ENCODE data around the gene SCUBE2.

DNA sequence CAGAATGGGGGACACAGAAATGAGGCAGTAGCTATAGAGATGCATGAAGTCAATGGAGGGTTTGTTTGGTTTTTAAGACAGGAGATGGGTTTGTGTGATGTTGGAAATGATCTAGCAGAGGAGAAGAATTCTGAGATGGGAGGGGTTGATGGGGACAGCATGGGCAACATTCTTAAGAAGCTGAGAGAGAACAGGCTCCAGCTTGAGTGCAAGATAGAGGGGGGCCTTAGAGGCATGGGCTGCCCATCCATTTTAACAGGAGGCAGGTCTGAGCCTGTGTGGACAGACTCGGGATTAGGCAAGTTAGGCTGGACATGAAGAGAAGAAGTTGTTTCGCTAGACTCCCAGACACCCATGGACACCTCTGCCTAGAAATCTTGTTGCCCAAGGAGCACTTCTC lies 49.7 kb downstream of the SCUBE2 start:
- TF ChIP-seq POLR2AphosphoS5 (IDR thresholded peaks at IDR 0.05) (no peak), POLR2A (IDR thresholded peaks at IDR 0.05) (no peak)
- TF ChIP-seq, protein P1, sequence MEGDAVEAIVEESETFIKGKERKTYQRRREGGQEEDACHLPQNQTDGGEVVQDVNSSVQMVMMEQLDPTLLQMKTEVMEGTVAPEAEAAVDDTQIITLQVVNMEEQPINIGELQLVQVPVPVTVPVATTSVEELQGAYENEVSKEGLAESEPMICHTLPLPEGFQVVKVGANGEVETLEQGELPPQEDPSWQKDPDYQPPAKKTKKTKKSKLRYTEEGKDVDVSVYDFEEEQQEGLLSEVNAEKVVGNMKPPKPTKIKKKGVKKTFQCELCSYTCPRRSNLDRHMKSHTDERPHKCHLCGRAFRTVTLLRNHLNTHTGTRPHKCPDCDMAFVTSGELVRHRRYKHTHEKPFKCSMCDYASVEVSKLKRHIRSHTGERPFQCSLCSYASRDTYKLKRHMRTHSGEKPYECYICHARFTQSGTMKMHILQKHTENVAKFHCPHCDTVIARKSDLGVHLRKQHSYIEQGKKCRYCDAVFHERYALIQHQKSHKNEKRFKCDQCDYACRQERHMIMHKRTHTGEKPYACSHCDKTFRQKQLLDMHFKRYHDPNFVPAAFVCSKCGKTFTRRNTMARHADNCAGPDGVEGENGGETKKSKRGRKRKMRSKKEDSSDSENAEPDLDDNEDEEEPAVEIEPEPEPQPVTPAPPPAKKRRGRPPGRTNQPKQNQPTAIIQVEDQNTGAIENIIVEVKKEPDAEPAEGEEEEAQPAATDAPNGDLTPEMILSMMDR (IDR thresholded peaks at IDR 0.05): no peak
